ENCODE measurements around the gene MRPL49.
"Not testable (repeated sequence)": the region's sequence is repeated elsewhere in the genome, so short reads cannot be mapped to it uniquely, and the experiment has no call there.

Gene MRPL49

DNA sequence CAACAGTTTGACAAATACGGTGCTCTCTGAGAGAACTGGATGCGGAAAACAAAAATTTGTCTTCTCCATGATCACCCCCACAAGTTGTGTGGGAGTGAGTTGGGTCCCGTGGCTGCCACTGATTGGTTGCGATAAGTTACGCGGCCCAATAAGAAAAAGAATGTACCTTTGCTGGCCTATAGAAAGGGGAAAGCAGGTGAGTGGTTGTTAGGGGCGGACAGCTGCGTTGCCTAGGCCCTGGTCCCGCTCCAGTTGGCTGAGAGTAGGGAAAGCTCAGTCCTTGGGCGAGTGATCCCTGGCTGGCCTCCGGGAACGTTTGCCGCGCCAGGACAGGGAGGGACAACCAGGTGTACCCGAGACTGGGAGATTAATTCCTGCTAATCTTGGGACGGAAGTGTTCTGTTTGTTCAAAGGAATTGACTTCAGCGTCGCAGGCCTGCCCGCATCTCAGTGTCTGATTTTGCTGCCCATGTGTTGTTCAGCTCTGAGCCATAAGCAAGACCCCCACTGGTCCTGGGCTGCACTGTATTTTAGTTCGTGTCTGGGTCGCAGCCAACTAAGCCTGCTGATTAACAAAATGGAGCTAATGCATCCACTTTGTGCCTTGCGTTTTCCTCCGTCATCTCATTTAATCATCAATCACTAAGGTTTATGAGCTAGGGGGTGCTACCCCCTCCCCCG, 13.0 kb downstream of the MRPL49 start:
- DNase-seq, result peak; percentile 95

DNA sequence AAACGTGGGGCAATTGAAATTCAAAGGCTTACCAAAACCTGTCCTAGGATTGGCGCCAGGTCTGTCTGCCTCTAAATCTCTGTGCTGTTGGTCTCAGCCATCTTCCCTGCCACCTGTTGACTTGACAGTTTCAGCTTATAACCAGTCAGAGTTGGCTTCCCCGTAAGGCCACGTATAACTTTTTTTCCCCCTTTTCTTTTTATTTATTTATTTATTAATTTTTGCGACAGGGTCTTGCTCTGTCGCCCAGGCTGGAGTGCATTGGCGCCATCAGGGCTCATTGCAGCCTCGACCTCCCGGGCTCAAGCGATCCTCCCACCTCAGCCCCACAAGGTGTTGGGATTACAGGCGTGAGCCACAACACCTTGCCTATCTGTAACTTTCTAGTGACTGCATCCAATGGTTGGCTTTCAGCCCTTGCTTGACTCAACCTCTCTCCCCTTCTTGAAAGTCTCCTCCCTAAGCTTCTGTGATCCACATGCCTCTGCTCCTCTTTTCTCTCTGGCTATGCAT, 13.6 kb downstream of the MRPL49 start:
- DNase-seq, result no peak

DNA sequence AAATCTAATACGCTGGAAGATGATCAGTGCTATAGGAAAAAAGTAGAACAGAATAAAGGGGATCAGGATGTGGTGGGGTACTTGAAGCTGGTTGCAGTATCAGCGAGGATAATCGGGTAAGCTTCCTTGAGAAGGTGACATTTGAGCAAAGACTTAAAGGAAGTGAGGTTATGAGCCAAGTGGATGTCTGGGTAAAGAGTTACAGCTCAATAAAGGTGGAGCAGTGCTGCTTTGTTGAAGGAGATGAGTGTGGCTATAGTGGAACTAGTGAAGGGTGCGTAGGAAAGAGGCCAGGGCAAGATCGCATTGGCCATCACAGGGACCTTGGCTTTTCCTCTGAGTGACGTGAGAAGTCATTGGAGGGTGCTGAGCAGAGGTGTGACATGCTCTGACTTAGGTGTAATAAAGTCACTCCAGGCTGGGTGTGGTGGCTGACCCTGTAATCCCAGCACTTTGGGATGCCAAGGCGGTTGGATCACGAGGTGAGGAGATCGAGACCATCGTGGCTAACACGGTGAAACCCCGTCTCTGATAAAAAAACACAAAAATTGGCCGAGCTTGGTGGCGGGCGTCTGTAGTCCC, 14.5 kb downstream of the MRPL49 start:
- no peak for DNase-seq

DNA sequence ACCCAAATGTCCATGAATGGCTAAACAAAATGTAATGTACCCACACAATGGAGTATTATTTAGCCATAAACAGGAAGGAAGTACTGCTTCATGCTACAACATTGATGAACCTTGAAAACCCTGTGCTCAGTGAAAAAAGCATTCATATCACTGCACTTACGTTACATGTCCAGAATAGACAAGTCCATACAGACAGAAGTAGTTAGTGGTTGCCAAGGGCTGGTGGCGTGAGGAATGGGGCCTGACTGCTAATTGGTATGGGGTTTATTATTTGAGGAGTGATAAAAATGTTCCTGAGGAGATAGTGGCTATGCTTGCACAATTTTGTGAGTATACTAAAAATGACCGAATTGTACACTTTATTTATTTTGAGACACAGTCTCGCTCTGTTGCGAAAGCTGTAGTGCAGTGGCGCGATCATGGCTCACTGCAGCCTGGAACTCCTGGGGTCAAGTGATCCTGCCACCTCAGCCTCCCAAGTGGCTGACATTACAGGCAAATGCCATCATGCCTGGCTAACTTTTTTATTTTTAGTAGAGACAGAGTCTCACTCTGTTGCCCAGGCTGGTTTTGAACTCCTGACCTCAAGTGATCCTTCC, 19.9 kb downstream of the MRPL49 start:
- DNase-seq, result no peak

DNA sequence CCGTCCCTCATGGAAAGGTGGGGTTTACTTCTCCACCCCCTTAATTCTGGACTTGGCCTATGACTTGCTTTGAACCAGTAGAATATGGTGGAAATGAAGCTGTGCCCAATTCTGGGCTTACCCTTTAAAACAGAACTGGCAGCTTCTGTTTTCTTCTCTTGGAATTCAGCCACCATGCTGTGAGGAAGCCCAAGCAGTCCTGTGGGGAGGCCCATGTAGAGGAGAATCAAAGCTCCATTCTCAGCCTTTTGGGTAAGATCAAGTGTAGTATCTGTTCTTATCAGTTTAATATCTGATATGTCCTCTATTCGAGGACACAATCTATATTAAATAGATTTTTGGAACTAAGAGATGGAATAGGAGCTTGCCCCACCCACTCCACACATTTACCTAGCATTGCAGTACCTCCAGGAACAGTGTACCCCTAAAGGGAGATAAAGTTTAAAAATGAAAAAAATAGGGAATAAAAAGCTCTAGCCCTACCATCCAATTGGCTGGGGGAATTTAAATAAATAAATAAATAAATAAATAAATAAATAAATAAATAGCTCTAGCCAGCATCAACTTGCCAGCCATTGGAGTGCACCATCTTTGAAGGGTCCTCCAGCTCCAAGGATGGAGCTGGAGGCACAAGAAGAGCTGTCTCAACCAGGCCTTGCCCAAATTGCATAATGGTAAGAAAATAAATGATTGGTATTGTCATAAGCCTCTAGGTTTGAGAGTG, 25.4 kb downstream of the MRPL49 start:
- DNase-seq, result no peak

- DNase-seq, result no peak
Measured at GRCh38 chr11:65148657-65149056, 26.5 kb downstream of the MRPL49 start.

DNA sequence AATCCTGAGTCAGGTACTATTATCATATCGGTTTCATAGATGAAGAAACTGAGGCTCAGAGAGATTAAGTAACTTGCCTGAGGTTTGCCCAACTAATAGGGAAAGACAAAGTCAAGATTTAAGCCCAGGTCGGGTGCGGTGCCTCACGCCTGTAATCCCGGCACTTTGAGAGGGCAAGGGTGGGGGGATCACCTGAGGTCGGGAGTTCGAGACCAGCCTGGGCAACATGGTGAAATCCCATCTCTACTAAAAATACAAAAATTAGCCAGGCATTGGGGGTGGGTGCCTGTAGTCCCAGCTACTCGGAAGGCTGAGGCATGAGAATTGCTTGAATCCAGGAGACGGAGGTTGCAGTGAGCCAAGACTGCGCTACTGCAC, 28.0 kb downstream of the MRPL49 start:
- DNase-seq, result not testable (repeated sequence)

DNA sequence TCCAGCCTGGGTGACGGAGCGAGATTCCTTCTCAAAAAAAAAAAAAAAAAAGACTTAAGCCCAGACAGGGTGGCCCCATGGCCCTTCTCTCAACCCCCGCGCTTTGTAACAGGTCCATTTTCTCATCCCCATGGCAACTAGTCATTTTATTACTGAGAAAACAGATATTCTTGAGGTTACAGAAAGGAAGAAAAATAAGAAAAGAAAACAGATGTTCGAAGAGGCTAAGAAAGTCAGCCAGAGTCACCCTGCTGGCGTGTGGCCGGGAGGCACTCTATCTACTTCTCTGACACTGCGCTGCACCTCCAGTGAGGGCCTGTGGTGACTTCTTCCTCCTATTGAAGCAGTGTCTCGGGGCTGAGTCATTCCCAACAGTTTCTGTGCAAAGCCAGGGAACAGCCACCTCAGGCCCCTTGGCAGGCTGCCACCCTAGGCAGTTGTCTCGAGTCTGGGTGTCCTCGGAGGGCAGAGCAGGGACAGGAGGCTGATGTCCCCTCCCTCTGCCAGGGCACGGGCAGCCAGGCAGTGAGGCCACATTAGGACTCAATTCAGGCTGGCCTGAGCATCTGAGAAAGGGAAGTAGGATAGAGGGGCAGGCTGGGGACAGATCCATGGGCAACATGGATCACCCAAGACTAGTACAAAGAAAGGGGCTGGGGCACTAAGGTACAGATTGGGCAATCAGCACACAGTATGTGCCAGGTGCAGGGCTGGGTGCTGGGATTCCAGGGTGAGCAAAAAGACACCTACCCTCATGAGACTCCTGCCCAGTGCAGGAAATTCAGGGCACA, 28.6 kb downstream of the MRPL49 start:
- DNase-seq, result peak; percentile 91 to 95

- DNase-seq, result peak; percentile 24 to 49
Measured at GRCh38 chr11:65151331-65151899, 29.3 kb downstream of the MRPL49 start.

- DNase-seq, result peak; percentile 35 to 36
Measured at GRCh38 chr11:65152122-65152521, 30.0 kb downstream of the MRPL49 start.

GRCh38 chr11:65156256-65156655, 34.1 kb downstream of the MRPL49 start:
- DNase-seq, result peak in 1 of 2 donors; percentile 67

DNA sequence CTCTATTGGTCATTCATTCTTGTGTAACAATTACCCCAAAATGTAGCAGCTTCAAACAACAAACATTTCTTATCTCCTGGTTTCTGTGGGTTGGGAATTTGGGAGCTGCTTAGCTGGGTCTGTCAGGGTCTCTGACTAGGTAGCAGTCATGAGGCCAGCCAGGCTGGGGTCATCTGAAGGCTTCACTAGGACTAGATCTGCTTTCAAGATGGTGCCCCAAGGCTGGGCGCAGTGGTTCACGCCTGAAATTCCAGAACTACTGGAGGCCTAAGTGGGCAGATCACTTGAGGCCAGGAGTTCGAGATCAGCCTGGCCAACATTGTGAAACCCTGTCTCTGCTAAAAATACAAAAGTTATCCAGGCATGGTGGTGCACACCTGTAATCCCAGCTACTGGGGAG, 34.8 kb downstream of the MRPL49 start:
- no peak for DNase-seq

GRCh38 chr11:65157336-65157735, 35.2 kb downstream of the MRPL49 start:
- DNase-seq, result peak; percentile 65 to 73

DNA sequence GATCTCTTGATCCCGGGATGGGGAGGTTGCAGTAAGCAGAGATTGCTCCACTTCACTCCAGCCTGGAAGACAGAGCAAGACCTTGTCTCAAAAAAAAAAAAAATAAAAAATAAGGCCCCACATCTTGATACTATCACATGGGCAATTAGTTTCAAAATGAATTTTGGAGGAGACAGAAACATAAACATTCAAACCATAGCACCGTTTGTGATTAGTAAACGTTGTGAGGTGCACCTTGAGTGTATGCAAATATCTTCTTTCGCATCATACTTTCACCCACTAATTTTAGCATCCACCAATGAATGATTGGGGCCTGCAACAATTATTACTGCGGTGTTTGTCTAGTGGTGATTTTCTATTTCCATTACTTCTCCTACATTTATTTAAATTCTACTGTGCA, 36.9 kb downstream of the MRPL49 start:
- no peak for DNase-seq

DNA sequence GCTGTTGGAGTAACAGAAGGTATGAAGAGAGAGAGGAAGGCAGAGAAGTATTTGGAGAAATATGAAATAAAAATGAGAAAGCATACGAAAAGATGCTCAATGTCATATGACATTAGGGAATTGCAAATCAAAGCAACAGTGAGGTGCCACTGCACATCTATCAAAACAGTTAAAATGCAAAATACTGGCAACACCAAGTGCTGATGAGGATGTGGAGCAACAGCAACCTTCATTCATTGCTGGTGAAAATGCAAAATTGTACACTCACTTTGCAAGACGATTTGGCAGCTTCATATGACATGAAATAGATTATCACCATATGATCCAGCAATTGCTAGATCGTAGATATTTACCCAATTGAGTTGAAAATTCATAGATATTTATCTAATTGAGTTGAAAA, 38.5 kb downstream of the MRPL49 start:
- DNase-seq, result no peak

- no peak for DNase-seq
Measured at GRCh38 chr11:65163684-65164083, 41.6 kb downstream of the MRPL49 start.

GRCh38 chr11:65165410-65166317, 43.5 kb downstream of the MRPL49 start:
- no peak for DNase-seq

DNA sequence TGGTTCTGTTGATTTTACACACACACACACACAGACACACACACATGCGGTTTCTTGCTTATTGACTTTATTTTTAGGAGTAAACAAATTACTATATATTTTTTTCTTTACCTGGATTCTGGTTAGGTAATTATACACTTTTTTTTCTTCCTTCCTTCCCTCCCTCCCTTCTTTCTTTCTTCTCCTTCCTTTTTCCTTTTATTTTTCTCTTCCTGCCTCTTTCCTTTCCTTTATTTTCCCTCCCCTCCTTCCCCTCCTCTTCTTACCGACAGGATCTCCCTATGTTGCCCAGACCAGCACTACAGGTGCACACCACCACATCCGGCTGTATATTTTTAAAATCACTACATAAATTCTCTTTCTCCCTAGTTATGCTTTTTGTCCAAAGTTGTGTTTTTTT, 44.8 kb downstream of the MRPL49 start:
- DNase-seq, result no peak

DNA sequence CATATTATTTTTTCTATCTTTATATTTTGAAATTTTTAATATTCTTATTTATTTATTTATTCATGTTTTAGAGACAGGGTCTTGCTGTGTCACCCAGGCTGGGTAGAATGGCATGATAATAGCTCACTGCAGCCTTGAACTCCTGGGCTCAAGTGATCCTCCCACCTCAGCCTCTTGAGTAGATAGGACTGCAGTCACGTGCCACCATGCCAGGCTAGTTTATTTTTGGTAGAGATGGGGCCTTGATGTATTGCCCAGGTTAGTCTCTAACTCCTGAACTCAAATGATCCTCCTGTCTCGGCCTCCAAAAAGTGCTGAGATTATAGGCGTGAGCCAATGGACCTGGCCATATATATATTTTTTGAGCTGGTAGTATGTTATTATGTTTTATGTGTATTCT, 45.5 kb downstream of the MRPL49 start:
- no peak for DNase-seq

GRCh38 chr11:65169164-65169641, 47.1 kb downstream of the MRPL49 start:
- DNase-seq, result peak in 1 of 2 donors; percentile 15

DNA sequence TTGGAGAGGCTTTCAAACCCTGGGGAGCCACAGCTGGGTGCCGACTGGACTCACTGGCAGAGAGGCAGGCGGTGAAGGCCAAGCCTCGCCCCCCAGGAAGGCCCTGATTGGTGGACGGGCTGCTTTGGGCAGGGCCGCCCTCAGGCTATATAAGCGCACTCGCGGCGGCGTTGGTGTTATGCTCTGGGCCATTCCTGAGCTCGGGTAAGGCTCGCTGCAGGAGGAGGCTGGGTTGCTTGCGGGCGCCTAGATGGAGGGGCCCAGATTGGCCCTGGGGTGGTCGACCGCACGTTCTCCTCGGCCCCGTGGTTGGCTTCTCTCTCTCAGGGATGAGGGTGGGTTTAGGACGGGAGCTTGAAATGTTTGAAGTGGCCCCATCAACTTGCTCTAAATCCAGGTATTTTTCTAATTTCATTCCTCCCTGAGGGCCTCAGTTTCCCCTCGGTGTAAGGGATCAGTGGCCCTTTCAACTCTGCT, 48.0 kb downstream of the MRPL49 start, which contains the start of gene SPDYC:
Gene SPDYC (plus strand): TSS at position 176 of the 477 bp plus-strand sequence. CDS start 1,125 bp downstream, outside the sequence.
- no peak for DNase-seq

Measured in inflammatory macrophage (primary cell).